Stimulated activated CD4-positive, alpha-beta T cell treated with anti-CD3 and anti-CD28 coated beads, TNF-alpha, amount 100 ng/mL, for 24 hours (primary cell): ENCODE results near the gene MDC1.
A peak's percentile ranks its signal among the peaks of the same experiment; 100 is the strongest.
"Not testable (repeated sequence)": the region's sequence is repeated elsewhere in the genome, so short reads cannot be mapped to it uniquely, and the experiment has no call there.

Experiments used
- DNase-seq, 3 experiments: peaks; one replicate each; pipeline ENCODE4 v3.0.0-alpha.2; 2020; ENCODE audit warnings: low read depth in 3 of 3

MDC1 gene

GRCh38 chr6:30717129-30717844 lies at the start of gene MDC1:
Gene MDC1, minus strand, starts transcription at chr6:30717281. Its CDS starts 2,106 bp downstream, at chr6:30715175.
- peak; percentile 96 to 99 (median 99) for DNase-seq

GRCh38 chr6:30766461-30767157 lies 49.5 kb upstream of the MDC1 start:
- DNase-seq: no peak

DNA sequence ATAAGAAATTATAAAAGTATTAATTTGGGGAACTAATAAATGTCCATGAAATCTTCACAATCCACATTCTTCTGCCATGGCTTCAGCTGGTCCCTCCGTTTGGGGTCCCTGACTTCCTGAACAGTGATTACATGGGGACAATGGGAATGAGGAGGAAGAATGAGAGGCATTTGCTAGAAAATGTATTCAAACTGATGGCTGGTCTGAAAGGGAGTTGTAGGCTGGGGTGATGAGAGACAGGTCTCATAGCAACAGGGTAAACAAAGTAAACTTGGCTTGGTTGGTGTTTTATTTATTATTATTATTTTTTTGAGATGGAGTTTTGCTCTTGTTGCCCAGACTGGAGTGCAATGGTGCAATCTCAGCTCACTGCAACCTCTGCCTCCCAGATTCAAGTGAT lies 48.4 kb upstream of the MDC1 start:
- not testable (repeated sequence) for DNase-seq

DNA sequence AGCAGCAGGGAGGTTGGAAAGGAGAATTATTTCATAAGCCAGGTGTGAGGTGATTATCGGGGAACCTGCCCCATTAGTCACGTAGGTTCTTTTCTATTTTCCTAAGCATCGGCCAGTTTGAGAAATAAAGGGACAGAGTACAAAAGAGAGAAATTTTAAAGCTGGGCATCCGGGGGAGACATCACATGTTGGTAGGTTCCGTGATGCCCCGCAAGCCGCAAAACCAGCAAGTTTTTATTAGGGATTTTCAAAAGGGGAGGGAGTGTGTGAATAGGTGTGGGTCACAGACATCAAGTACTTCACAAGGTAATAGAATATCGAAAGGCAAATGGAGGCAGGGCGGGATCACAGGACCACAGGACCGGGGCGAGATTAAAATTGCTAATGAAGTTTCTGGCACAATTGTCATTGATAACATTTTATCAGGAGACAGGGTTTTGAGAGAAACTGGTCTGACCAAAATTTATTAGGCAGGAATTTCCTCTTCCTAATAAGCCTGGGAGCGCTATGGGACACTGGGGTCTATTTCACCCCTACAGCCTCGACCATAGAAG lies 47.5 kb upstream of the MDC1 start:
- DNase-seq: not testable (repeated sequence)

- no peak for DNase-seq
Measured at GRCh38 chr6:30763618-30764489, 46.8 kb upstream of the MDC1 start.

DNA sequence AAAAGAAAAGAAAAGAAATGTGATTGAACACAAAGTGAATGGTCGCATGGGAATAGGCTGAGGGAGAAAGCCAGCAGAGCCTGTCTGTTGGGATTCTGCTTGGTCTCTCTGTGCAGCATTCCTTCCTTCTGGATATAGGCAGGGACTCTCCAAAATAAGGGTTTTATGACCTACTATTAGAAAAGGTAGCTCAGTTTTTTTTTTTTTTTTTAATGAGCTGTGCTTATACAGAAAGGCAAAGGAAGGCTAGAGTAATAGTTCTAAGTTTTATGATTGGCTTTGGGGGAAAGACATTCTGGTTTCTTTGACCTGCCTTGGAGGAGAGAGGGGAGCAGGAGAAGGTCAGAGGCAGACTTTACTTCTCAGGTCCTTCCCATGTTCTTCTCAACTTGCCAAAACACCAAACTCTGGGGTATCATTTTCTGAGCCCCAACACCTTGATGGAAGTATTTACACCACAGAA lies 46.1 kb upstream of the MDC1 start:
- no peak for DNase-seq

DNA sequence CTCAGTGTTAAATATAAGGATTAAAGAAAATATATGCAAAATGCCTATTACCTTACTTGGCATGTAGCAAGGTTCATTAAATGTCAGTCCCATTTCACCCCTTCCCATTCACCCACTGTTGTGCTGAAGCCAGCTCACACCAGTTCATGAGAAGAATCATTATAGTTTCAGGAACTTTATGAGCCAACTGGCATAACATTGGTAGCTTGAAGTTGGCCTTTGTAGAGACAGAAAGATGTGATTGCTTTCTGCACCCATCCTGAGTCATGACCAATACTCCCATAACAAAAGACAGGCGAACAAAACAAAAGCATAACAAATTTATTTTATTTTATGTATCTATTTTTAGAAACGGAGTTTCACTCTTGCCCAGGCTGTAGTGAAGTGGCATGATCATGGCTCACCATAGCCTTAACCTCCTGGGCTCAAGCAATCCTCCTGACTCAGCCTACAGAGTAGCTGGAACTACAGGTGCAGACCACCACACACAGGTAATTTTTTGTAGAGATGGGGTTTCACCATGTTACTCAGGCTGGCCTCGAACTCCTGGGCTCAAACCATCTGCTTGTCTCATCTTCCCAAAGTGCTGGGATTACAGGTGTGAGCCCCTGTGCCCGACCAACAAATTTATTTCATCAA lies 44.8 kb upstream of the MDC1 start:
- no peak for DNase-seq

GRCh38 chr6:30760549-30760948 lies 43.5 kb upstream of the MDC1 start:
- DNase-seq: no peak

GRCh38 chr6:30759575-30760239 lies 42.6 kb upstream of the MDC1 start:
- no peak for DNase-seq

DNA sequence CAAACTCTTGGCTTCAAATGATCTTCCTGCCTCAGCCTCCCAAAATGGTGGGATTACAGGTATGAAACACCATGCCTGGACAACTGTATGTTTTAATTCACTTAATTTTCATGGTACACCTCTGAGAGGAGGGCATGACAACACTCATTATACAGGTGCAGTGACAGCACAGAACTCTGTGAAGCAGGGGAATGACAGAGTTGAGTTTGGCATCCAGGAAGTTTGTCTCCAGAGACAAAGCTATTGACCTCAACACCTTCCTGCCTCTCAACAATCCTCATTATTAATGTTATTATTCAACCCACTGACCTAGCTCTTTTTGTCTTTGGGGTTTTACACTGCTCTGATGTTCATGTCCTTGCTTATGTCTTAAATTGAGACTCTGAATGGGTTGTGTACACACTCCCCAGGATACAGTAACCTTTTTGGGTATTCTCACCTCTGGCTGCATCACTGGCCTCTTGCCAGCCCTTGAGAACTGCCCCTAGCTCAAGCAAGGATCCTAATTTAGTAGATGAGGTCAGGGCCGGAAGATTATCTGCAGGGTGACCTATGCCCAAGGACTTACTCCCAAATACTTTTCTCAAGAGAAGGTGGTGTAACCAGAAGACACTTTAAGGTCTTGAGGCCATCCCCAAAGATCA lies 40.3 kb upstream of the MDC1 start:
- DNase-seq: no peak

- DNase-seq: not testable (repeated sequence)
Measured at GRCh38 chr6:30756405-30757003, 39.4 kb upstream of the MDC1 start.

DNA sequence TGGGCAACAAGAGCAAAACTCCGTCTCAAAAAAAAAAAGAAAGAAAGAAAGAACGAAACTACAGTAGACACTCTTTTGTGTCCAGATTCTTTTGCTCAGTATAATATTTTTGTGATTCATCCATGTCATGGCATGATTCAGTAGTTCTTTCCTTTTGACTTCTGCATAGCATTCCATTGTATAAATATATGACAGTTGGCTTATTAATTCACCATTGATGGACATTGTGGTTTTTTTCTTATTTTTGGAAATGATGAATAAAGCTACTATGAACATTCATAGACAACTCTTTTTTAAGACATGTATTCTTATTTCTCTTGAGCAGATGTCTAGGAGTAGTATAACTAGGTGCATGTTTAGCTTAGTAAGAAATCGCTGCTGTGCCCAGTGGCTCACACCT lies 37.5 kb upstream of the MDC1 start:
- DNase-seq: no peak

GRCh38 chr6:30752157-30752927 lies 35.3 kb upstream of the MDC1 start:
- DNase-seq: no peak

DNA sequence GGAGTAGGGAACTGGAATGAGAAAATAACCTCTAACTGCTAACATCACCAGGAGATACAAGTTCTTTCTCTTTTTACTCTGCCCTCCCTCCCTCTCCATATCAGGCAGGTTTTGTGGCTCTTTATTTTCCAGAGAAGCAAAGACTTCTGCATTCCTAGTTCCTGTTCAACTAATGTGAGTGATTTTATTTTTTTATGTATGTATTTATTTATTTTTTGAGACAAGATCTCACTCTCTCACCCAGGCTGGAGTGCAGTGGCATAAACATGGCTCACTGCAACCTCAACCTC lies 33.2 kb upstream of the MDC1 start:
- no peak for DNase-seq

- DNase-seq: no peak
Measured at GRCh38 chr6:30749554-30750378, 32.7 kb upstream of the MDC1 start.

GRCh38 chr6:30748851-30749540 lies 31.9 kb upstream of the MDC1 start:
- DNase-seq: no peak

- no peak for DNase-seq
Measured at GRCh38 chr6:30747902-30748769, 31.1 kb upstream of the MDC1 start.
